Epidermal melanocyte (primary cell): ENCODE results near the gene MACROD2.

Experiments
- DNase-seq: peaks from one replicate; pipeline ENCODE4 v3.0.0; 2011; ENCODE audit warnings: low spot score; ENCODE audit not compliant: insufficient read length

Gene MACROD2

GRCh38 chr20:16025084-16025483 lies 2029.8 kb downstream of the MACROD2 start:
- DNase-seq, result no peak

GRCh38 chr20:16027686-16028085 lies 2032.4 kb downstream of the MACROD2 start:
- no peak for DNase-seq

- no peak for DNase-seq
Measured at GRCh38 chr20:16028923-16029322, 2033.6 kb downstream of the MACROD2 start.

GRCh38 chr20:16030253-16030652 lies 2034.9 kb downstream of the MACROD2 start:
- no peak for DNase-seq

GRCh38 chr20:16035576-16035975 lies 2040.3 kb downstream of the MACROD2 start:
- DNase-seq, result no peak

- DNase-seq, result no peak
Measured at GRCh38 chr20:16036331-16036730, 2041.0 kb downstream of the MACROD2 start.

- no peak for DNase-seq
Measured at GRCh38 chr20:16040742-16041141, 2045.4 kb downstream of the MACROD2 start.

- DNase-seq, result no peak
Measured at GRCh38 chr20:16042731-16043130, 2047.4 kb downstream of the MACROD2 start.

- no peak for DNase-seq
Measured at GRCh38 chr20:16043931-16044330, 2048.6 kb downstream of the MACROD2 start.

GRCh38 chr20:16048876-16049275 lies 2053.6 kb downstream of the MACROD2 start:
- no peak for DNase-seq

- no peak for DNase-seq
Measured at GRCh38 chr20:16049529-16050093, 2054.3 kb downstream of the MACROD2 start.

GRCh38 chr20:16050366-16050765 lies 2055.1 kb downstream of the MACROD2 start:
- no peak for DNase-seq

GRCh38 chr20:16051968-16052367 lies 2056.7 kb downstream of the MACROD2 start:
- DNase-seq, result no peak

GRCh38 chr20:16052456-16052855 lies 2057.1 kb downstream of the MACROD2 start:
- peak; percentile 25 for DNase-seq

- no peak for DNase-seq
Measured at GRCh38 chr20:16054985-16055384, 2059.7 kb downstream of the MACROD2 start.

- no peak for DNase-seq
Measured at GRCh38 chr20:16057651-16058050, 2062.3 kb downstream of the MACROD2 start.

GRCh38 chr20:16058268-16058667 lies 2063.0 kb downstream of the MACROD2 start:
- DNase-seq, result no peak

GRCh38 chr20:16059841-16060240 lies 2064.5 kb downstream of the MACROD2 start:
- DNase-seq, result no peak

- DNase-seq, result no peak
Measured at GRCh38 chr20:16061351-16061750, 2066.0 kb downstream of the MACROD2 start.

- DNase-seq, result no peak
Measured at GRCh38 chr20:16062661-16063581, 2067.6 kb downstream of the MACROD2 start.

- DNase-seq, result no peak
Measured at GRCh38 chr20:16063881-16064280, 2068.6 kb downstream of the MACROD2 start.

GRCh38 chr20:16064989-16065707 lies 2069.8 kb downstream of the MACROD2 start:
- DNase-seq, result no peak
